ENCODE data around the gene RRM1. TPM values are rescaled to one million over a fixed set of nuclear protein-coding genes. Genes with fewer than 3 reads are reported as not detected.

The RRM1 gene
- total and polyA plus RNA-seq, 2 of the 13 experiments (the other 11 are each of a cell fraction or from before 2014, with no cell fraction given) = 17.3 to 108 TPM

- in situ Hi-C loops (cut with HindIII; ENCODE audit: extremely low pct_ligation_motif_present, low pct_unique_long_range_greater_than_20kb) = no loop called here
- no peak for ATAC-seq
- DNase-seq (ENCODE audit: low spot score) = no peak
- BruUV-seq (replicated peaks) = no TSS peak
- intact Hi-C loops (cut with micrococcal nuclease; ENCODE audit: unreplicated experiment) = no loop called here
- ChIA-PET POLR2A (interaction anchor here (1.2 kb wide), 1 partner anchor 12 kb away, joined by 3 read pairs; no protein-coding TSS in a partner anchor), CTCF (ENCODE audit: low intra/inter-chr PET ratio, low total read pairs) (no interaction called here)
- peaks cover 1 to 4% of the 10 kb centered on the region in 2 experiments; a peak in 4 of 5 replicates for H3K36me3 ChIP-seq (replicated peaks in 1 of 2; ENCODE audit: control insufficient read depth in 1 of 2, insufficient read depth in 2 of 2, low read length in 2 of 2)
- TF ChIP-seq PITX1 (CRISPR knock-in tag; IDR thresholded peaks at IDR 0.05) = no peak
- TF ChIP-seq FOXJ3 (CRISPR knock-in tag; IDR thresholded peaks at IDR 0.05; ENCODE audit: borderline replicate concordance) = no peak
- TF ChIP-seq GTF3A (CRISPR knock-in tag; conservative IDR thresholded peaks at IDR 0.05) = no peak
- no peak for TF ChIP-seq GLI4 (CRISPR knock-in tag; IDR thresholded peaks at IDR 0.05; ENCODE audit: borderline replicate concordance)
- no peak for TF ChIP-seq ZNF138 (CRISPR knock-in tag; IDR thresholded peaks at IDR 0.05; ENCODE audit: low read depth)
- TF ChIP-seq KDM5A (IDR thresholded peaks at IDR 0.05; ENCODE audit: borderline replicate concordance, low read length) = no peak
- TF ChIP-seq RFXANK (CRISPR knock-in tag; IDR thresholded peaks at IDR 0.05) = no peak
- TF ChIP-seq ZNF160 (CRISPR knock-in tag; IDR thresholded peaks at IDR 0.05) = no peak
- no peak for TF ChIP-seq DMTF1 (CRISPR knock-in tag; IDR thresholded peaks at IDR 0.05)
- no peak for TF ChIP-seq ZNF275 (CRISPR knock-in tag; IDR thresholded peaks at IDR 0.05; ENCODE audit: borderline replicate concordance)
- TF ChIP-seq ZNF7 (CRISPR knock-in tag; IDR thresholded peaks at IDR 0.05) = no peak
- 0 out of 2 replicates have a peak, but pooled peaks cover 5% of the 10 kb centered on the region for H4K20me1 ChIP-seq (ENCODE audit: insufficient read depth, low read length)
- H3K27ac ChIP-seq (ENCODE audit: extremely low read length, insufficient read depth, low read length) = no peak overlapping the region
- H3K9ac ChIP-seq (ENCODE audit: insufficient read depth, low read depth, low read length) = no peak overlapping the region
- H3K4me2 ChIP-seq (ENCODE audit: low read depth, low read length) = no peak overlapping the region
- H3K9me3 ChIP-seq (ENCODE audit: low read length) = no peaks in the 10 kb centered on the region
- H3K79me2 ChIP-seq (ENCODE audit: insufficient read depth, low read length) = no peaks in the 10 kb centered on the region
- no peak overlapping the region for H3K4me3 ChIP-seq (replicated peaks in 1 of 3; ENCODE audit: insufficient read depth in 1 of 3, low read depth in 2 of 3, low read length in 3 of 3)
- no peak for FAIRE-seq
- H2AFZ ChIP-seq (ENCODE audit: low read length) = no peak overlapping the region
- peaks cover 31% of the 10 kb centered on the region for H3K4me1 ChIP-seq (ENCODE audit: insufficient read depth, low read length)
- H3K27me3 ChIP-seq (ENCODE audit: control insufficient read depth in 1 of 2, insufficient read depth in 2 of 2, low read length in 2 of 2) = no peaks in the 10 kb centered on the region
Observed at GRCh38 chr11:4048340-4048739, 46.3 kb upstream of the RRM1 start.

All from HepG2 (cell line).